T-helper 17 cell (primary cell): ENCODE results near the gene APOA4. TPM values are rescaled to one million over a fixed set of nuclear protein-coding genes. Genes with fewer than 3 reads are reported as not detected.

Experiments
- ATAC-seq: fragments of 150-1000 bp; cut with Tn5 transposase; 2 replicates; pipeline ENCODE4 v1.10.0; 2021; ENCODE audit warnings: mild to moderate bottlenecking, moderate library complexity
- DNase-seq, 3 donors: peaks; one replicate each; pipeline versions ENCODE4 v3.0.0 to v3.0.0-alpha.2; 2020 to 2021
- H3K9me3 ChIP-seq: one replicate; pipeline ENCODE4 v1.7.0; 2013; ENCODE audit warnings: low read length, mild to moderate bottlenecking; ENCODE audit not compliant: control insufficient read depth, poor library complexity, severe bottlenecking
- H3K27ac Mint-ChIP-seq: one replicate; pipeline ENCODE4 v1.8.0; 2022; ENCODE audit warnings: mild to moderate bottlenecking, moderate library complexity, mixed read lengths
- H3K27me3 Mint-ChIP-seq: one replicate; pipeline ENCODE4 v1.8.0; 2022; ENCODE audit warnings: mixed read lengths
- H3K36me3 Mint-ChIP-seq: one replicate; pipeline ENCODE4 v1.8.0; 2022; ENCODE audit warnings: low read depth, mixed read lengths
- H3K4me1 Mint-ChIP-seq: one replicate; pipeline ENCODE4 v1.8.0; 2022; ENCODE audit warnings: mild to moderate bottlenecking, mixed read lengths
- H3K4me3 Mint-ChIP-seq: one replicate; pipeline ENCODE4 v1.8.0; 2022; ENCODE audit warnings: mild to moderate bottlenecking, moderate library complexity, mixed read lengths
- total RNA-seq, 4 donors: library from RNA in 2 of 4; stranded (reverse) in 2 of 4; gene quantifications; one replicate each; pipeline ENCODE4 v1.2.3 and lab custom pipeline; 2022 to 2026

APOA4 gene
- total RNA-seq, 2 donors from 2014 or later = not detected

DNA sequence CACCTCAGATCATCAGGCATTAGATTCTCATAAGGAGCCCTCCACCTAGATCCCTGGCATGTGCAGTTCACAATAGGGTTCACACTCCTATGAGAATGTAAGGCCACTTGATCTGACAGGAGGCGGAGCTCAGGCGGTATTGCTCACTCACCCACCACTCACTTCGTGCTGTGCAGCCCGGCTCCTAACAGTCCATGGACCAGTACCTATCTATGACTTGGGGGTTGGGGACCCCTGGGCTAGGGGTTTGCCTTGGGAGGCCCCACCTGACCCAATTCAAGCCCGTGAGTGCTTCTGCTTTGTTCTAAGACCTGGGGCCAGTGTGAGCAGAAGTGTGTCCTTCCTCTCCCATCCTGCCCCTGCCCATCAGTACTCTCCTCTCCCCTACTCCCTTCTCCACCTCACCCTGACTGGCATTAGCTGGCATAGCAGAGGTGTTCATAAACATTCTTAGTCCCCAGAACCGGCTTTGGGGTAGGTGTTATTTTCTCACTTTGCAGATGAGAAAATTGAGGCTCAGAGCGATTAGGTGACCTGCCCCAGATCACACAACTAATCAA is 8.8 kb upstream of the APOA4 start:
- Mint-ChIP-seq H3K27ac (no peak overlapping the region), H3K4me3 (no peak overlapping the region), H3K27me3 (no peaks in the 10 kb centered on the region), H3K4me1 (peaks cover 8% of the 10 kb centered on the region), H3K36me3 (no peaks in the 10 kb centered on the region)
- H3K9me3 ChIP-seq = no peaks in the 10 kb centered on the region
- DNase-seq (no peak), ATAC-seq (no peak)

DNA sequence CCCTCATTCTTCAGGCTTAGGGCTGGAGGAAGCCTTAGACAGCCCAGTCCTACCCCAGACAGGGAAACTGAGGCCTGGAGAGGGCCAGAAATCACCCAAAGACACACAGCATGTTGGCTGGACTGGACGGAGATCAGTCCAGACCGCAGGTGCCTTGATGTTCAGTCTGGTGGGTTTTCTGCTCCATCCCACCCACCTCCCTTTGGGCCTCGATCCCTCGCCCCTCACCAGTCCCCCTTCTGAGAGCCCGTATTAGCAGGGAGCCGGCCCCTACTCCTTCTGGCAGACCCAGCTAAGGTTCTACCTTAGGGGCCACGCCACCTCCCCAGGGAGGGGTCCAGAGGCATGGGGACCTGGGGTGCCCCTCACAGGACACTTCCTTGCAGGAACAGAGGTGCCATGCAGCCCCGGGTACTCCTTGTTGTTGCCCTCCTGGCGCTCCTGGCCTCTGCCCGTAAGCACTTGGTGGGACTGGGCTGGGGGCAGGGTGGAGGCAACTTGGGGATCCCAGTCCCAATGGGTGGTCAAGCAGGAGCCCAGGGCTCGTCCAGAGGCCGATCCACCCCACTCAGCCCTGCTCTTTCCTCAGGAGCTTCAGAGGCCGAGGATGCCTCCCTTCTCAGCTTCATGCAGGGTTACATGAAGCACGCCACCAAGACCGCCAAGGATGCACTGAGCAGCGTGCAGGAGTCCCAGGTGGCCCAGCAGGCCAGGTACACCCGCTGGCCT is 7.2 kb upstream of the APOA4 start:
- H3K4me1 Mint-ChIP-seq = peaks cover 5% of the 10 kb centered on the region
- no peaks in the 10 kb centered on the region for H3K9me3 ChIP-seq
- H3K27me3 Mint-ChIP-seq = no peaks in the 10 kb centered on the region
- H3K36me3 Mint-ChIP-seq = no peaks in the 10 kb centered on the region
- ATAC-seq (no peak), DNase-seq (no peak)
- no peak overlapping the region for H3K4me3 Mint-ChIP-seq
- no peak overlapping the region for H3K27ac Mint-ChIP-seq

DNA sequence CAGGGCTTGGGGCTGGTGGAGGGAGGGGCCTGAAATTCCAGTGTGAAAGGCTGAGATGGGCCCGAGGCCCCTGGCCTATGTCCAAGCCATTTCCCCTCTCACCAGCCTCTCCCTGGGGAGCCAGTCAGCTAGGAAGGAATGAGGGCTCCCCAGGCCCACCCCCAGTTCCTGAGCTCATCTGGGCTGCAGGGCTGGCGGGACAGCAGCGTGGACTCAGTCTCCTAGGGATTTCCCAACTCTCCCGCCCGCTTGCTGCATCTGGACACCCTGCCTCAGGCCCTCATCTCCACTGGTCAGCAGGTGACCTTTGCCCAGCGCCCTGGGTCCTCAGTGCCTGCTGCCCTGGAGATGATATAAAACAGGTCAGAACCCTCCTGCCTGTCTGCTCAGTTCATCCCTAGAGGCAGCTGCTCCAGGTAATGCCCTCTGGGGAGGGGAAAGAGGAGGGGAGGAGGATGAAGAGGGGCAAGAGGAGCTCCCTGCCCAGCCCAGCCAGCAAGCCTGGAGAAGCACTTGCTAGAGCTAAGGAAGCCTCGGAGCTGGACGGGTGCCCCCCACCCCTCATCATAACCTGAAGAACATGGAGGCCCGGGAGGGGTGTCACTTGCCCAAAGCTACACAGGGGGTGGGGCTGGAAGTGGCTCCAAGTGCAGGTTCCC is 6.5 kb upstream of the APOA4 start, which contains the start of gene APOC3:
TSS of gene APOC3 (plus strand) at position 383 of the 659 bp plus-strand sequence. CDS start 676 bp downstream, outside the sequence.
- no peaks in the 10 kb centered on the region for H3K36me3 Mint-ChIP-seq
- H3K9me3 ChIP-seq = no peaks in the 10 kb centered on the region
- no peak for DNase-seq
- H3K4me3 Mint-ChIP-seq = no peak within 1 kb of the TSS
- ATAC-seq = no peak
- H3K27me3 Mint-ChIP-seq = no peaks in the 10 kb centered on the region
- H3K27ac Mint-ChIP-seq = no peak within 1 kb of the TSS
- peaks cover under 1% of the 10 kb centered on the region for H3K4me1 Mint-ChIP-seq

GRCh38 chr11:116828632-116829524 is 5.8 kb upstream of the APOA4 start:
- no peak for DNase-seq
- no peak overlapping the region for H3K27ac Mint-ChIP-seq
- no peaks in the 10 kb centered on the region for H3K4me1 Mint-ChIP-seq
- no peaks in the 10 kb centered on the region for H3K36me3 Mint-ChIP-seq
- ATAC-seq = no peak
- H3K4me3 Mint-ChIP-seq = no peak overlapping the region
- no peaks in the 10 kb centered on the region for H3K9me3 ChIP-seq
- no peaks in the 10 kb centered on the region for H3K27me3 Mint-ChIP-seq

DNA sequence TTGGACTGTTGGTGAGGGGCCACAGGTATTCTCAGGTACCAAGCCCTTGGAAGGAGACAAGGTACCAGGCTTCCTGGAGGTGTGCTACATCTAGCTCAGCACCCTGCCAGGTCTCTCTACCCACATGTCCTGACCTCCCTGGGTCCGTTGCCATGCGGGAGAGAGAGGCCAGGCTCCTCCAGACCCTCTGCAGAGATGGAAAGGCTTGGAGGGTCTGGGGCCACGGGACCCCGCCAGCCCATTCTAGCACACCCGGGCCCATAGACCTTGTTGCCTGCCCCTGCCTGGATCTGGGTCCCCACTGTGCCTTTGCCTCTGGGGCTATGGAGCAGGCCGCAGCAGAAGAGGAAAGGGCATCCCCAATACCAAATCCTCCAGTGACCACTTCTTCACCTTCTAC is 4.4 kb upstream of the APOA4 start:
- H3K9me3 ChIP-seq = no peaks in the 10 kb centered on the region
- no peak for ATAC-seq
- Mint-ChIP-seq H3K27me3 (no peaks in the 10 kb centered on the region), H3K4me3 (no peak overlapping the region), H3K4me1 (no peaks in the 10 kb centered on the region), H3K27ac (no peak overlapping the region), H3K36me3 (no peaks in the 10 kb centered on the region)
- no peak for DNase-seq

GRCh38 chr11:116826751-116827431 is 3.8 kb upstream of the APOA4 start:
- no peaks in the 10 kb centered on the region for H3K27me3 Mint-ChIP-seq
- H3K4me1 Mint-ChIP-seq = no peaks in the 10 kb centered on the region
- ATAC-seq = no peak
- DNase-seq = no peak
- H3K36me3 Mint-ChIP-seq = no peaks in the 10 kb centered on the region
- H3K27ac Mint-ChIP-seq = no peak overlapping the region
- H3K9me3 ChIP-seq = no peaks in the 10 kb centered on the region
- no peak overlapping the region for H3K4me3 Mint-ChIP-seq

GRCh38 chr11:116825854-116826750 is 3.0 kb upstream of the APOA4 start:
- H3K9me3 ChIP-seq = no peaks in the 10 kb centered on the region
- no peak overlapping the region for H3K27ac Mint-ChIP-seq
- DNase-seq (no peak), ATAC-seq (no peak)
- no peaks in the 10 kb centered on the region for H3K27me3 Mint-ChIP-seq
- no peaks in the 10 kb centered on the region for H3K4me1 Mint-ChIP-seq
- H3K4me3 Mint-ChIP-seq = no peak overlapping the region
- H3K36me3 Mint-ChIP-seq = no peaks in the 10 kb centered on the region

GRCh38 chr11:116825434-116825833 is 2.3 kb upstream of the APOA4 start:
- DNase-seq (no peak), ATAC-seq (no peak)
- no peaks in the 10 kb centered on the region for H3K9me3 ChIP-seq
- Mint-ChIP-seq H3K27ac (no peak overlapping the region), H3K4me1 (no peaks in the 10 kb centered on the region), H3K36me3 (no peaks in the 10 kb centered on the region), H3K4me3 (no peak overlapping the region), H3K27me3 (no peaks in the 10 kb centered on the region)

GRCh38 chr11:116822575-116822974 is 529 bp downstream of the APOA4 start:
- no peak for DNase-seq
- no peak for ATAC-seq
- no peaks in the 10 kb centered on the region for H3K36me3 Mint-ChIP-seq
- H3K27ac Mint-ChIP-seq = no peak overlapping the region
- no peaks in the 10 kb centered on the region for H3K4me1 Mint-ChIP-seq
- H3K9me3 ChIP-seq = no peaks in the 10 kb centered on the region
- no peaks in the 10 kb centered on the region for H3K27me3 Mint-ChIP-seq
- H3K4me3 Mint-ChIP-seq = no peak overlapping the region

- no peaks in the 10 kb centered on the region for H3K9me3 ChIP-seq
- H3K27me3 Mint-ChIP-seq = no peaks in the 10 kb centered on the region
- H3K4me1 Mint-ChIP-seq = no peaks in the 10 kb centered on the region
- ATAC-seq (no peak), DNase-seq (no peak)
- no peak overlapping the region for H3K4me3 Mint-ChIP-seq
- H3K36me3 Mint-ChIP-seq = no peaks in the 10 kb centered on the region
- H3K27ac Mint-ChIP-seq = no peak overlapping the region
These were observed 1.8 kb downstream of the APOA4 start for GRCh38 chr11:116821050-116821918.

DNA sequence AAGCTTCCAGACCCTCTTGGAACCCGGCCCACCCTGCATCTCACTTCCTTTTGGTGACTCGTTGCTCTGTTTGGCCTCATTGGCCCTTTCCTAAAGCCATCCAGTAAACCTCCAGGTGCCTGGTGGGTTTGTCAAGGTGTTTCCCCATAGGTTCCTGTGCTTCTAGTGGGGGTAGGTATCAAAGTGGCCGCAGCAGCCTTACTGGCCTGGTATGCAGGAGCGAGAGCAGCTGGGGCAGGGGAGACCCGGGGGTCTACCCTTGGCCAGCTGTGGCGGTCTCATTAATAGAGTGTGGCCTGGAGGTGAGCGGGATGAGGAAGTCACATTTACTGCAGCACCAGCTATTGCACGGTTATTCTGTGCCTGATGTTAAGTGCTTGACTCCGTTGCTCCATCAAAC is 4.1 kb downstream of the APOA4 start:
- Mint-ChIP-seq H3K27ac (no peak overlapping the region), H3K36me3 (no peaks in the 10 kb centered on the region), H3K4me3 (no peak overlapping the region), H3K27me3 (no peaks in the 10 kb centered on the region), H3K4me1 (no peaks in the 10 kb centered on the region)
- DNase-seq = no peak
- no peak for ATAC-seq
- no peaks in the 10 kb centered on the region for H3K9me3 ChIP-seq
